Trophoblast cell (in vitro differentiated cells and primary cell): ENCODE data around the gene KSR1.
"Not testable (repeated sequence)": the region's sequence is repeated elsewhere in the genome, so short reads cannot be mapped to it uniquely, and the experiment has no call there.

Experiments used
- DNase-seq, 2 donors: peaks; one replicate each; pipeline ENCODE4 v3.0.0-alpha.2; 2016
- H2AFZ ChIP-seq: 2 replicates; pipeline ENCODE4 v1.6.1; 2013; ENCODE audit warnings: low read length, moderate library complexity, mild to moderate bottlenecking; ENCODE audit not compliant: insufficient read depth, poor library complexity
- H2AK5ac ChIP-seq: 2 replicates; pipeline ENCODE4 v1.6.1; 2013; ENCODE audit warnings: mild to moderate bottlenecking, low read length
- H2BK120ac ChIP-seq: 2 replicates; pipeline ENCODE4 v1.6.1; 2013; ENCODE audit warnings: low read length, mild to moderate bottlenecking, moderate library complexity; ENCODE audit not compliant: insufficient read depth, poor library complexity
- H2BK12ac ChIP-seq: 2 replicates; pipeline ENCODE4 v1.6.1; 2013; ENCODE audit warnings: mild to moderate bottlenecking, low read length, moderate library complexity
- H2BK5ac ChIP-seq: 2 replicates; pipeline ENCODE4 v1.6.1; 2013; ENCODE audit warnings: low read length, low read depth, moderate library complexity, mild to moderate bottlenecking; ENCODE audit not compliant: poor library complexity
- H3K14ac ChIP-seq: 2 replicates; pipeline ENCODE4 v1.6.1; 2013; ENCODE audit warnings: mild to moderate bottlenecking, low read length
- H3K18ac ChIP-seq: 2 replicates; pipeline ENCODE4 v1.6.1; 2013; ENCODE audit warnings: mild to moderate bottlenecking, low read length
- H3K23ac ChIP-seq: 2 replicates; pipeline ENCODE4 v1.6.1; 2013; ENCODE audit warnings: low read length
- H3K27ac ChIP-seq: 2 replicates; pipeline ENCODE4 v1.5.1; 2013; ENCODE audit warnings: low read depth, mild to moderate bottlenecking, inconsistent platforms, low read length, moderate library complexity
- H3K27me3 ChIP-seq: 2 replicates; pipeline ENCODE4 v1.6.1; 2013; ENCODE audit warnings: inconsistent platforms, mild to moderate bottlenecking, low read length, moderate library complexity; ENCODE audit not compliant: insufficient read depth
- H3K36me3 ChIP-seq, 2 experiments: 1 replicate in 1 of 2; 2 replicates in 1 of 2; pipeline ENCODE4 v1.6.1; 2013; ENCODE audit warnings: low read length in 2 of 2, mild to moderate bottlenecking in 2 of 2, moderate library complexity in 1 of 2; ENCODE audit not compliant: insufficient read depth in 2 of 2, control insufficient read depth in 1 of 2
- H3K4ac ChIP-seq: 2 replicates; pipeline ENCODE4 v1.6.1; 2013; ENCODE audit warnings: low read depth, mild to moderate bottlenecking, low read length, moderate library complexity
- H3K4me1 ChIP-seq, 2 experiments: 1 replicate in 1 of 2; 2 replicates in 1 of 2; pipeline ENCODE4 v1.6.1; 2013; ENCODE audit warnings: low read length in 2 of 2, mild to moderate bottlenecking in 2 of 2, moderate library complexity in 1 of 2; ENCODE audit not compliant: insufficient read depth in 2 of 2, control insufficient read depth in 1 of 2
- H3K4me2 ChIP-seq: 2 replicates; pipeline ENCODE4 v1.6.1; 2013; ENCODE audit warnings: inconsistent platforms, mild to moderate bottlenecking, low read length, moderate library complexity
- H3K4me3 ChIP-seq: 2 replicates; pipeline ENCODE4 v1.5.1; 2013; ENCODE audit warnings: mild to moderate bottlenecking, low read depth, low read length, inconsistent platforms
- H3K79me1 ChIP-seq: one replicate; pipeline ENCODE4 v1.6.1; 2013; ENCODE audit warnings: low read length
- H3K79me2 ChIP-seq: 2 replicates; pipeline ENCODE4 v1.6.1; 2013; ENCODE audit warnings: low read length, mild to moderate bottlenecking; ENCODE audit not compliant: control insufficient read depth, insufficient read depth, poor library complexity
- H3K9ac ChIP-seq: 2 replicates; pipeline ENCODE4 v1.6.1; 2013; ENCODE audit warnings: mild to moderate bottlenecking, low read length
- H3K9me3 ChIP-seq: 2 replicates; pipeline ENCODE4 v1.6.1; 2013; ENCODE audit warnings: low read depth, mild to moderate bottlenecking, control low read depth, inconsistent platforms, low read length; ENCODE audit not compliant: insufficient read depth
- H4K12ac ChIP-seq: 2 replicates; pipeline ENCODE4 v1.6.1; 2013; ENCODE audit warnings: low read depth, mild to moderate bottlenecking, low read length, moderate library complexity
- H4K8ac ChIP-seq: 2 replicates; pipeline ENCODE4 v1.6.1; 2013; ENCODE audit warnings: low read depth, mild to moderate bottlenecking, low read length, moderate library complexity
- H4K91ac ChIP-seq: one replicate; pipeline ENCODE4 v1.6.1; 2013; ENCODE audit warnings: low read depth, mild to moderate bottlenecking, low read length, moderate library complexity
- WGBS: extraction: QIAGEN DNeasy Blood & Tissue Kit; methylation state at CpG from one replicate; pipeline ENCODE4 v1.1.7; 2013; ENCODE audit warnings: missing lambda C conversion rate; ENCODE audit not compliant: insufficient read length, insufficient coverage; ENCODE audit errors: extremely low coverage; 5-methylcytosine and 5-hydroxymethylcytosine counted together

KSR1 gene

DNA sequence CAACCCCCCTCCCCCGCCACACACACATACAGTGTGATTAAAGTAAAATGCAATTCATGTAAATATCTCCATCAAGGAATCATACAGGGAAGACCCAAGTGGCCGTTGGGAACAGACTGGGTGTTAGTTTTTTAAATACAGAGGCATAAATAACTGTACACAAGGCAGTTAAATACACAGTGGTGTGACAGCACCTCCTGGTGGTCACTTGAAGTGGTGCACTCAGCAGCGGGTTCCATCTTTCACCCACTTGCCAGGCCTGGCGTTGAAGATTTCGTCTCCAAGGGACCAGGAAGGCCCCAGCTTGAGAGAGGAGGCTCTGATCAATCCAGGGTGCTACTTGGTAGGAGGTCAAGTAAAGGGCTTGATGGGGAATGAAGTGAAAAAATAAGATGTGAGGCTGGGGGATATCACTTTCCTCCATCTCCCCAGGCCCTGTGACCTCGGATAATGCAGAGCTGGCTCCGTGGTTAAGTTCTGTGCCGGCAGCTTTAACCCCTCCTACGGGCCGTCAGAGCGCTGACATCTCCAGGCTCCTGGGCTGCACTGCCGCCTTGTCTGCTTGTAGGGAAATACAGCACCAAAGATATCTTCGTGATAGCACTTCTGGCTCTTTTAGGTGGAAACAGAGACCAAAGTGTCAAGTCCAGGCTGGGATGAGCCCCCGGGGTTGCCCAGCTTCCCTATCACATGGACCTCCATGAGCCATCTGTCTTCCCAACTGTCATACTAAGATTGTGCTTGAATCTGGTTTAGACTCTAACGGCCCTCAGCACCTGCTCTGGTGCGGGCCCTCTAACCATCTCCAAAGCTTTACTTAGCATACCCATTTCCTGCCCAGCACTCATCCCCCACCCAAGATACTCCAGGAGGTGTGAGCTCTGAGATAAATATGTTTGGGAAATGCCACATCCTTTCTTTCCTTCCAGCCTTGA lies 195.4 kb downstream of the KSR1 start:
- Histone ChIP-seq H2AFZ (no peak overlapping the region), H3K4ac (no peak overlapping the region), H3K14ac (no peak overlapping the region), H2BK12ac (no peak overlapping the region), H3K18ac (no peak overlapping the region), H4K91ac (no peak overlapping the region), H2AK5ac (no peak overlapping the region), H3K9ac (no peak overlapping the region), H3K79me2 (no peaks in the 10 kb centered on the region), H3K27ac (no peak overlapping the region), H2BK5ac (no peak overlapping the region), H3K27me3 (no peaks in the 10 kb centered on the region), H3K9me3 (no peaks in the 10 kb centered on the region), H3K4me2 (no peak overlapping the region), H4K8ac (no peak overlapping the region), H2BK120ac (no peak overlapping the region), H3K79me1 (no peaks in the 10 kb centered on the region), H3K36me3 (no peaks in the 10 kb centered on the region), H3K4me3 (no peak overlapping the region), H4K12ac (no peak overlapping the region), H3K4me1 (no peaks in the 10 kb centered on the region), H3K23ac (no peak overlapping the region)
- WGBS: no CpG with 5 or more reads among the region's 16 CpGs
- peak; percentile 26 to 76 for DNase-seq

DNA sequence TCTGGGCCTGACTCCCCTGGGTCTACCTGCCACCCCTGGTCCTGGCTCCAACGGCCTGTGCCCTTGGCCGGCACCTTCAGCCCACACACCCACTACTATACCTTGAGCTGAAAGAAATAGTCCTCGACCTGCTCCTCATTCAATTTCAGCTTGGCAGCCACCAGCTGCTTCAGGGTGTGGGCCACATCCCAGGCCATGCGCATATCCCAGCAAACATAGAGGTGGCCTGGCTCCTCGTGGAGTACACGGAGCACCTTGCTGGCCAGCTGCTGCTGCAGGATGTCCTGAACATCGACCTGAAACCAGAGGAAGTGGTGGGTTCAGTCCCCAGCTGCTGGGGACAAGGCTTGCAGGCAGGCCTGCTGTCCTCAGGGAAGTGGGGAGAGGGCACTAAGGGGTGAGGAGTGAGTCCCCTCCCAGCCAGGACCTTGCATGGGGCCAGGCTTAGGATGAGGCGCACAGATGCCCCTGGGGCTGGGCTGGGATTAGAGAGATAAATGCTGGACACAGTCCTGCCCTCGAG lies 197.3 kb downstream of the KSR1 start:
- not testable (repeated sequence) for H3K79me2 ChIP-seq, H3K36me3 ChIP-seq, H2AK5ac ChIP-seq, H2AFZ ChIP-seq, H3K4ac ChIP-seq, H2BK12ac ChIP-seq, H3K9ac ChIP-seq, H4K12ac ChIP-seq, H2BK5ac ChIP-seq, H3K23ac ChIP-seq, H4K91ac ChIP-seq, H3K18ac ChIP-seq, H3K4me2 ChIP-seq, H3K27ac ChIP-seq, H3K9me3 ChIP-seq, H4K8ac ChIP-seq, H3K4me3 ChIP-seq, H2BK120ac ChIP-seq, H3K4me1 ChIP-seq, H3K79me1 ChIP-seq, DNase-seq, H3K14ac ChIP-seq, H3K27me3 ChIP-seq
- no CpG with 5 or more reads among the region's 9 CpGs for WGBS

DNA sequence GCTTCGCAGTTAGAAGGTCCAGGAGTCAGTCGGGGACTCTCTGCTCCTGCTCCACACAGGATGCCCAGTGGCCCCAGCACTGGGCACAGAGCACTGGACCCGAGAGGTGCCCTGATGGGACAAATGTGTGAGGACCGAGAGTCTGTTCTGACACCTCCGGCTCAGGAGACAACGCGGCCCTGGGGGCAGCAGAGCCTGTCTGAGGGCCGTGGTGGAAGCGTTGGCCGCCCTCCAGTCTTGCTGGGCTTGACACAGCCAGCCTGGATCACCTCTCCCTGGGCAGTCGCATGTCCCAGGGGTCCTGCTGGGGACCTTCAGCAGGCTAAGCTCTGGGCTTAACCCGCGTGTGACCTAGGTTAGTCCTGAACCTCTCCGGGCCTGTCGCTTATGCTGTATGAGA lies 197.9 kb downstream of the KSR1 start:
- Histone ChIP-seq H3K27ac (no peak overlapping the region), H4K91ac (no peak overlapping the region), H3K4me3 (no peak overlapping the region), H2AFZ (no peak overlapping the region), H3K23ac (no peak overlapping the region), H3K4ac (no peak overlapping the region), H2BK120ac (no peak overlapping the region), H4K8ac (no peak overlapping the region), H4K12ac (no peak overlapping the region), H3K9me3 (no peaks in the 10 kb centered on the region), H3K14ac (no peak overlapping the region), H2BK12ac (no peak overlapping the region), H3K18ac (no peak overlapping the region), H3K4me2 (no peak overlapping the region), H3K36me3 (no peaks in the 10 kb centered on the region), H3K79me1 (no peaks in the 10 kb centered on the region), H2BK5ac (no peak overlapping the region), H3K9ac (no peak overlapping the region), H3K27me3 (no peaks in the 10 kb centered on the region), H2AK5ac (no peak overlapping the region), H3K4me1 (no peaks in the 10 kb centered on the region), H3K79me2 (no peaks in the 10 kb centered on the region)
- WGBS: no CpG with 5 or more reads among the region's 15 CpGs
- DNase-seq: no peak

- Histone ChIP-seq H2BK5ac (no peak overlapping the region), H3K27ac (no peak overlapping the region), H3K9me3 (no peaks in the 10 kb centered on the region), H3K79me2 (no peaks in the 10 kb centered on the region), H3K18ac (no peak overlapping the region), H4K91ac (no peak overlapping the region), H2AFZ (no peak overlapping the region), H3K36me3 (no peaks in the 10 kb centered on the region), H4K8ac (no peak overlapping the region), H2BK12ac (no peak overlapping the region), H3K4me3 (no peak overlapping the region), H3K9ac (no peak overlapping the region), H3K4ac (no peak overlapping the region), H3K4me2 (no peak overlapping the region), H3K23ac (no peak overlapping the region), H3K4me1 (no peaks in the 10 kb centered on the region), H3K27me3 (no peaks in the 10 kb centered on the region), H3K14ac (no peak overlapping the region), H3K79me1 (no peaks in the 10 kb centered on the region), H2AK5ac (no peak overlapping the region), H4K12ac (no peak overlapping the region), H2BK120ac (no peak overlapping the region)
- no CpG with 5 or more reads among the region's 34 CpGs for whole genome bisulfite sequencing
- peak; percentile 81 to 90 for DNase-seq
Measured at GRCh38 chr17:27654654-27655524, 198.6 kb downstream of the KSR1 start.
